ENCODE data around the gene RAB3IL1. TPM values are rescaled to one million over a fixed set of nuclear protein-coding genes. Genes with fewer than 3 reads are reported as not detected.
A peak's percentile ranks its signal among the peaks of the same experiment; 100 is the strongest.

The RAB3IL1 gene
- total and polyA plus RNA-seq, 2 of the 13 experiments (the other 11 are each of a cell fraction or from before 2014, with no cell fraction given) = 1.2 to 2.0 TPM

DNA sequence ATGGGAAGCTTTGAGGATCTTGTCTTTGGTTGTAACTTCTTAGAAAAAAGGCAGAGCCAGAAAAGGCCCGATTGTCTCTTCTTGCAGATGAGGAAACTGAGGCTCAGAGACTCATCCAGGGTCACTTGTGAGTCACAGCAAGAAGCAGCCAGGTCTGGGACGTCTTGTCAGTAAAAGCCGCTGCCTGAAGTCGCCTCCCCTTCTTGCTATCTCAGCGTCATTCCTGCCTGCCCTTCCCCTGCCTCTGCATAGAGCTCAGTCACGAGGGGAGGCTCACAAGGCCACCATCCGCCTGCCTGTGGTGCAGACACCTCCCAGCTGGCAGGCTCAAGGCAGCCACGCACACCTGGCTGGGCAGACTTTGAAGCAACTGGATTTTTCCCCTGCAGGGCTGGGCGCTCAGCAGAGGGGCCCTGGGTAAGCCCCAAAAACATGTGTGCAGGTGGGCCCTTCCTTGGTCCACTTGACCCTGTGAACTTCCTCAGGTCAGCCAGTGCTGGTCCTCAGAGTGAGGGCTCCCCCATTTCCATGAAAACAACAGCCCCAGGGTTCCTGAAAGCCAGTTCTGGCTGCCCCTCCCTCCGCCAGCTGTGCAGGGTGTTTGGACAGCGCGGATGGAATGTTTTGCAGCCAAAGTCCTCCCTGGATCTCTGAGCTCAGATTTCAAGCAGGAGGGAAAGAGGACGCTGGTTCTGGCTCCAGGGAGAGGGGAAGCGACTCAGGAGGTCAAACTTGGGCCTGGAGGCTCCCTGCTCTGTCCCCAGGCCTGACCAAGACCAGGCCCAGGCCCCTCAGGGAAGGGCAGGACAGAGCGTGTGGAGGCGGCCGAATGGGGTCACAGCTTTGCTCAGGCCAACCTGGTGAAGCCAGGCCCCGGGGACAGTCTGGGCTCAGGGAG is 6.0 kb upstream of the RAB3IL1 start (continued):
- no peak for TF ChIP-seq HOXA9 (CRISPR knock-in tag; IDR thresholded peaks at IDR 0.05; ENCODE audit: borderline replicate concordance)
- peak; percentile 73; the same call in 1 of the 2 replicates for TF ChIP-seq NRL (CRISPR knock-in tag; IDR thresholded peaks at IDR 0.05; ENCODE audit: borderline replicate concordance)
- peak; percentile 46; the same call in 1 of the 2 replicates for TF ChIP-seq KMT2B (CRISPR knock-in tag; IDR thresholded peaks at IDR 0.05)
- peak; percentile 69; the same call in 1 of the 2 replicates for TF ChIP-seq ZNF766 (CRISPR knock-in tag; IDR thresholded peaks at IDR 0.05; ENCODE audit: borderline replicate concordance)
- TF ChIP-seq ZNF776 (CRISPR knock-in tag; IDR thresholded peaks at IDR 0.05) = peak; percentile 69; the same call in 1 of the 2 replicates
- TF ChIP-seq ZNF543 (CRISPR knock-in tag; IDR thresholded peaks at IDR 0.05) = 0 out of 2 replicates have a peak, but pooled peaks have one; percentile 32
- TF ChIP-seq SSRP1 (CRISPR knock-in tag; IDR thresholded peaks at IDR 0.05) = no peak
- TF ChIP-seq SRSF1 (optimal IDR thresholded peaks at IDR 0.05; ENCODE audit: low read depth, low read length) = peak; percentile 87
- TF ChIP-seq MEIS1 (CRISPR knock-in tag; IDR thresholded peaks at IDR 0.05; ENCODE audit: borderline replicate concordance) = peak; percentile 18; the same call in 1 of the 2 replicates
- TF ChIP-seq ZFP36L2 (CRISPR knock-in tag; IDR thresholded peaks at IDR 0.05) = no peak
- TF ChIP-seq ZNF782 (CRISPR knock-in tag; IDR thresholded peaks at IDR 0.05; ENCODE audit: borderline replicate concordance) = peak; percentile 88; the same call in 1 of the 2 replicates
- TF ChIP-seq, protein P1, sequence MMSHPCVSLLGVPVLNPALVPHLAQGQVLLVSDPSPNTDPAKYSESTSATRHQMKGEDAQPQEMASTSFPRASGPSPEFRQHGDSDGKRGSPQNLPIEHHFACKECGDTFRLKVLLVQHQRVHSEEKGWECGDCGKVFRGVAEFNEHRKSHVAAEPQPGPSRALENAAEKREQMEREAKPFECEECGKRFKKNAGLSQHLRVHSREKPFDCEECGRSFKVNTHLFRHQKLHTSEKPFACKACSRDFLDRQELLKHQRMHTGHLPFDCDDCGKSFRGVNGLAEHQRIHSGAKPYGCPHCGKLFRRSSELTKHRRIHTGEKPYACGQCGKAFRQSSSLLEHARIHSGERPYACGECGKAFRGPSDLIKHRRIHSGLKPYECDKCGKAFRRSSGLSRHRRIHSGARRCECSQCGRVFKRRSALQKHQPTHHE (CRISPR knock-in tag; IDR thresholded peaks at IDR 0.05; ENCODE audit: borderline replicate concordance) = peak; percentile 35; the same call in 1 of the 2 replicates
- TF ChIP-seq RXRA (CRISPR knock-in tag; IDR thresholded peaks at IDR 0.05) = 0 out of 2 replicates have a peak, but pooled peaks have one; percentile 81
- TF ChIP-seq ZNF431 (CRISPR knock-in tag; IDR thresholded peaks at IDR 0.05; ENCODE audit: borderline replicate concordance, low read depth) = 0 out of 2 replicates have a peak, but pooled peaks have one; percentile 25
- TF ChIP-seq FIP1L1 (IDR thresholded peaks at IDR 0.05; ENCODE audit: borderline replicate concordance, insufficient read depth, low read depth, low read length) = no peak
- no peak for TF ChIP-seq CHCHD3 (CRISPR knock-in tag; IDR thresholded peaks at IDR 0.05)
- no peak for TF ChIP-seq SAFB2 (CRISPR knock-in tag; IDR thresholded peaks at IDR 0.05; ENCODE audit: borderline replicate concordance, low read depth)
- peak; percentile 38 to 63; a peak in 2 of 4 replicates for TF ChIP-seq POLR2A (IDR thresholded peaks at IDR 0.05; ENCODE audit: insufficient read depth in 1 of 2, low read depth in 2 of 2, low read length in 2 of 2)
- TF ChIP-seq, protein P2, sequence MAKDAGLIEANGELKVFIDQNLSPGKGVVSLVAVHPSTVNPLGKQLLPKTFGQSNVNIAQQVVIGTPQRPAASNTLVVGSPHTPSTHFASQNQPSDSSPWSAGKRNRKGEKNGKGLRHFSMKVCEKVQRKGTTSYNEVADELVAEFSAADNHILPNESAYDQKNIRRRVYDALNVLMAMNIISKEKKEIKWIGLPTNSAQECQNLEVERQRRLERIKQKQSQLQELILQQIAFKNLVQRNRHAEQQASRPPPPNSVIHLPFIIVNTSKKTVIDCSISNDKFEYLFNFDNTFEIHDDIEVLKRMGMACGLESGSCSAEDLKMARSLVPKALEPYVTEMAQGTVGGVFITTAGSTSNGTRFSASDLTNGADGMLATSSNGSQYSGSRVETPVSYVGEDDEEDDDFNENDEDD (CRISPR knock-in tag; IDR thresholded peaks at IDR 0.05; ENCODE audit: borderline replicate concordance) = peak; percentile 43
- 0 out of 2 replicates have a peak, but pooled peaks have one; percentile 22 for TF ChIP-seq ZNF891 (CRISPR knock-in tag; IDR thresholded peaks at IDR 0.05)
- TF ChIP-seq ZNF878 (CRISPR knock-in tag; IDR thresholded peaks at IDR 0.05) = no peak
- TF ChIP-seq, protein P3, sequence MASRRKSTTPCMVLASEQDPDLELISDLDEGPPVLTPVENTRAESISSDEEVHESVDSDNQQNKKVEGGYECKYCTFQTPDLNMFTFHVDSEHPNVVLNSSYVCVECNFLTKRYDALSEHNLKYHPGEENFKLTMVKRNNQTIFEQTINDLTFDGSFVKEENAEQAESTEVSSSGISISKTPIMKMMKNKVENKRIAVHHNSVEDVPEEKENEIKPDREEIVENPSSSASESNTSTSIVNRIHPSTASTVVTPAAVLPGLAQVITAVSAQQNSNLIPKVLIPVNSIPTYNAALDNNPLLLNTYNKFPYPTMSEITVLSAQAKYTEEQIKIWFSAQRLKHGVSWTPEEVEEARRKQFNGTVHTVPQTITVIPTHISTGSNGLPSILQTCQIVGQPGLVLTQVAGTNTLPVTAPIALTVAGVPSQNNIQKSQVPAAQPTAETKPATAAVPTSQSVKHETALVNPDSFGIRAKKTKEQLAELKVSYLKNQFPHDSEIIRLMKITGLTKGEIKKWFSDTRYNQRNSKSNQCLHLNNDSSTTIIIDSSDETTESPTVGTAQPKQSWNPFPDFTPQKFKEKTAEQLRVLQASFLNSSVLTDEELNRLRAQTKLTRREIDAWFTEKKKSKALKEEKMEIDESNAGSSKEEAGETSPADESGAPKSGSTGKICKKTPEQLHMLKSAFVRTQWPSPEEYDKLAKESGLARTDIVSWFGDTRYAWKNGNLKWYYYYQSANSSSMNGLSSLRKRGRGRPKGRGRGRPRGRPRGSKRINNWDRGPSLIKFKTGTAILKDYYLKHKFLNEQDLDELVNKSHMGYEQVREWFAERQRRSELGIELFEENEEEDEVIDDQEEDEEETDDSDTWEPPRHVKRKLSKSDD (CRISPR knock-in tag; IDR thresholded peaks at IDR 0.05; ENCODE audit: low read depth) = no peak
- peak; percentile 93 for TF ChIP-seq ZNF263 (CRISPR knock-in tag; IDR thresholded peaks at IDR 0.05)
